ENCODE data around the gene EPHB6.

EPHB6 gene

DNA sequence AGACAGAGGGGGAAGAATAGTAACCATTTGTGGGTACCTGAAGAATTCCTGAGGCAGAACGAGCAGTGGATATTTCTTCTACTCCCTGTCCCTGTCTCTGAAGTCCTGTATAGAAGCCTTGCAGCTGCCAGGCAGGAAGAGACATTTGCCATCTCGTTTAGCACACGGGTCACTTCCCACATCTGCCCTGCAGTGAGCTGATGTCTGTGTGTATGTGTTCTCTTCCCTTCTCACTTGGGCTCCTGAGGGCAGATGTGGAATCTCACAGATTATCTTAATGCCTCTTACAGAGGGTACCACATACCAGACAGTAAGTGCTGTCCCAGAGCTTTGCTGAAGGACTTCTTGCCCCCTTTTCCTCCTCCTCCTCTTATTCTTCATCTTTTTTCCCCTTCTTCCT is 44.8 kb downstream of the EPHB6 start:
- DNase-seq = no peak

DNA sequence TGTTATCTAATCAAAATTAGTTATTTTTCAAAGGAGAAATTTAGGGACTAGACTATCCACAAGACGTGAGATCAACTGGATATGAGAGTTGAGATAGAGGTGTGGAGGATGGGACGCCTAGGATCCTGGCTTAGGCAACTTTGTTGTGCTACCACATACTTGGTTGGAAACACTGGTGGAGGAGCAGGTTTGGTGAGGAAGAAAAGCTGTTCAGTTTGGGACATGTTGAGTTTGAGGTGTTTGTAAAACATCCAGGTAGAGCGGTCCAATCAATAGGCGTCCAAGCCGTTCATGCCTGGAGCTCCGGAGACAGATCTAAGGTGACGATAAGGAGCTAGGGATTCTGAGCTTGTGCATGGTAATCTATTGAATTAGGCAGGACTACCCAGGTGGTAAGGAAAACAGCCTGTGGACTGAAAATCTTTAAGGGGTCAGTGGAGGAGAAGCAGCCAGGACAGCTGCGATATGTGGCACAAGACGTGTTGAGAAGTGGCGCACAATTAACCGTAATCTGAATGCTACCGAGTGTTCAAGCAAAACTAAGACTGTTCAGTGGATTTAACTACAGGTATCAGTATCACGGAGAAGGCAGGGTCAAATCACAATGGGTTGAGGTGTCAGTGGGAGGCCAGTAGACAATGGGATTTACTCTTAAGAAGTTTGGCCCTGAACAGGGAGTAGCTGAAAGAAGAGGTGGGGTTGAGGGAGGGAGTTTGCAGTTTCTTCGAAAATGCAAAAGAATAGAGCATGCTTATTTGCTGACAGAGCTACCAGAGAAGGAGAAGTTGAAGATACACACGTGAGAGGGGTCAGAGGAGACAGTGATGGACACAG is 46.8 kb downstream of the EPHB6 start:
- DNase-seq = no peak

DNA sequence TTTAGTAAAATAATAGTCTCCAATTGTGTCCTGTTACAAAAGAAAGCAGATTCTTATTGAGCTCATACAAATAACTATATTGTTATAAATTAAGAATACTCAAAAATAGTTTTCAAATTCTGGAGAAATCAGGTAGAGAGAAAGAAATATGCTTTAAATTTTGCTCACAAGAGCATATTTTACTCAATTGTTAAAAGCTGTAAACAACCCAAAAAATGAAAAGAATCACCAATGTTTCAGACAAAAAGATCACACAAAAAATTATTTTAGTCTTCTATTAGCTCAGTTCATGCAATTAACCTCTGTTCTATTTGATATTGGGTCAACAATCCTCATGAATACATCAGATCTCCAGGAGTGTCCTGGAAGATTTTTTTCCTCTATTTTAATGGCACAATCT is 49.3 kb downstream of the EPHB6 start:
- DNase-seq = no peak

DNA sequence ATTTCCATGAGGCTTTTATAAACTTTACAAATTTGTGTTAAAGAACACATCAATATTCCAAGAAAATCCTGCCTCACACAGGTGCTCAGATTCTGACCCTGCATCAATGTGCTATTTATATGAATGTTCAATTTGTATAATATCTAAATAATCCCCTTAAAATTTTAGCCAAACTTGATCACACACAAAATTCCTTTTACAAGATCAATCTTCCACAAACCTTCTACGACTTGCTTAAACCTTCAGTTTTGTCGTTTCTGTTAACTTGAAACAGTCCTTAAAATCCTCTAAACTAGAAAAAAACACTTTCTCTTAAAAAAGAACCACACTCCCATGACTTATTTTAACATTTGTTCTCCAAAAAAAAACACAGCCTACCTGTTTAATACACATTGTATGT is 50.9 kb downstream of the EPHB6 start:
- DNase-seq = no peak

DNA sequence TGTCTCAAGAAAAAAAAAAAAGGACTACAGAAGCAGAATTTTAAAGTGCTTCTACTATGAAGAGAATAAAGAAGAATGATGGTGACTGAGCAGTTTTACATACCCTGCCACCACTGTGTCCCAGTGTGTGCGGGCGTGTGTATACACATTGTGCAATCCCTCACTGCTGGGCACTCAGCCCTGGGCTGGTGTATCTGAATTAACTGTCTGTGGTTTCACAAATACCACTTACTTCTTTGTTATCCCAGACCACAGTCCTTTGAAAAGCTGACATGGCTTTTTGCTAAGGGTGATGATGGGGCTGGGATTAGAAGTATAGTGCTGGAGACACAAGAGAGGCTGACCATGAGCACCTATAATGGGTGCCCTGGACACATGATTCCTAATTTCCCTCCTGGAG is 51.8 kb downstream of the EPHB6 start:
- DNase-seq = no peak

DNA sequence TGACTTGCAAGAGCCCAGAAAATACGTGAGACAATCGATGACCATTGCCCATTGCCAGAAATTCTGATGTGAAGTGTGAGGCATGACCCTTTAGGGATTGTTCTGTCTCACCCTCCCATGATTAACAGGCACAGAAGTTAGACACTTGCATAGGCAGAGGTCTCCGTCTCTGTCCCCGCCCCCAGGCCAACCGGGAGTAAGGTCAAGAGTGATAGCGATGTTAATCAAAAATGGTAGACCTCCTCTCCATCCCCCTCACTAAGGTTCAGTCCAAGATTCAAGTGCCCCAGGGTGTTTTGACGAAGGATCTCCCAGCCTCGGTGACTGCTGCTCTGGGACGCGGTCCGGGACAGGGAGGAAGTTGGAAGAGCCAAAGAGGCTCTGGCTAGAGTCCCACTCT is 53.4 kb downstream of the EPHB6 start:
- no peak for DNase-seq

DNA sequence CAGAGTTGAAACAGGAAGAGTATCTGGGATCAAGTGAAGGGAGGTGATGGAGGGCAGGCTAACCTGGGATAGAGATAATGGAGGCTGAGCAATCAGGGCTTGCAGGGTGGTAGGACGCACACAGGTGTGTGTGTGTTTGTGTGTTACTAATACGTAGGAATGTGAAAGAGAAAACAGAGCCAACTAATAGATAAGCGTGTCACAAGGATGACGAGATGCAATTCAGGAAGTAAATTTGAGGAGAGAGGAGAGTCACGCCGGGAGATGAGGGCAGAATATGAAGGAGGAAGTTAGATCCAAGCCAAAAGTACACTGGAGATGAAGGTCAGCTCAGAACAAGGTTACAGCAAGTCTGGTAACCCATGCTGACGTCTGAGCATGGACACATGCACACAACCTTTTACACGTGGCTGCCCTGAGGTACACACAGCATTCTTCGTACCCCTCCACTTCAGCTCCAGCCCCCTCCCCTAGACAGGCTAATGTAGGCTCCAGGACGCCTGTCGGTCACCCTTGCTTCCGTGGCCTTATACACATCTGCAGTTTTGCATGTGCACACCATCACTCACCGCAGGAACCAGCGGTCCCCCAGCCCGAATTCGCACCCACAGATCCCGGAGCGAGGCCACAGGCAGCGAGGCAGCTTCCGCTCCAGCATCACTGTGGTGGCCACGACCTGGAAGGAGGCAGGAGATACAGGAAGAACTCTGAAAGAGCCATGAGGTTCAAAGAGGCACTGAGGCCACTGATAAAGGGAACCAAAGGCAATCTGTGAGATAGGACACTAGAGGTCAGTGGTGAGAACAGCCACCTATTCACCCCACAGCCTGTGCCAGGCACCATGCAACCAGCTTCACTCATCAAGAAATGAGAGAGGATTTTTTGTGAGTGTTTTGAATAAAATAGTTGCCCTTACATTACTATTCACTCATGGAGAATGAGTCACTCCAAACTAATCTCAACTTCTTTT is 54.3 kb downstream of the EPHB6 start:
- no peak for DNase-seq

DNA sequence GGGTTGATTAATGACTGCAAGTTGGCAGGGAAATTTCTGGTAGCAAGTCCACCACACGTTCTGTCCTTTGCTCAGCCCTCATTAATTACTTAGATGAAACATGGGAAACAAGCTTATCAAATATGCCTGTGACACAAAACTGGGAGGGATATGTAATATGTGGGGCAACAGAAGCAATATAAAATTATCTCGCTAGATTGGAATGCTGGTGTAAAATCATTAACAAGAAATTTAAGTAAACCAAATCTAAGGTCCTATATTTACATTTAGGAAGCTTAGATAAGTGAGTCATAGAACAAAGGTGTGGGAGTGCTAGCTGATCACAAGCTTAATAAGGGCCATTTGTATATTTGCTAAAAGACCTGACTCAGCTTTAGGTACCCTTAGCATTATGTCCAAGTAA is 55.2 kb downstream of the EPHB6 start:
- DNase-seq = no peak

DNA sequence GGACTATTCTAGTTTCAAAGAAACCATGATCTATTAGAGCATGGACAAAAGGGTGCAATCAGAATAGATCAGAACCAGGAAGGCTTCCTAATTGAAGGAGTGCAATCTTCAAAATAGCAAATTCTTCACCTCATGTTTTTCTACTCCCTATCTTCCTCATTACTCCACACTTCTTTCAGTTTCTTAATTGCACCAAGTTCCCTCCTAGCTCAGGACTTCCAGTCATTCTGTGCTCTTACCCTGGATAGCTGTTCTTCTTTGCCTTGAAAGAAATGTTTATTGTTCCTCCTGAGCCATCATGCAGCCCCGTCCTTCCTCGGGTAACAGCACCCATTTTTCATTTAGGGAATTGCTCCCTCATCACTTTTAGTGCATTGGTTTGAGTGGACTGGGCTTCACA is 55.6 kb downstream of the EPHB6 start:
- no peak for DNase-seq

DNA sequence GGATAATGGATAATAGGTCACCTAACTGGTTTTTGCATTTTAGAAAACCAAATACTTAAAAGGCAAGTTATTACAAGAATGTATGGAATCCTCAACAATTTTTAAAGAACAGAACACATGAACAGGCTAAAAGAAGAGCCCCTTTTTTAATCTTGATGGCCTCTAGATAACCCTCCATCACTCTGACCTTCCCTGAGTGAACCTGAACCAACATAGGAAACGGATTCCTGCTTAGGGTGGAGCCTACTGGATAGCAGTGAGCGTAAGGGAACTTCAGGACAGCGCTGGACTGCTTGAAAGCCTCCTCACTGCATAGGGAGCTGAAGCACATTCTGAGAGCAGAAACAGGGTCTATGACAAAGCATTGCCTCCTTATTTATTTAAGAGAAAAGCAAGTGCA is 58.2 kb downstream of the EPHB6 start:
- DNase-seq = no peak

DNA sequence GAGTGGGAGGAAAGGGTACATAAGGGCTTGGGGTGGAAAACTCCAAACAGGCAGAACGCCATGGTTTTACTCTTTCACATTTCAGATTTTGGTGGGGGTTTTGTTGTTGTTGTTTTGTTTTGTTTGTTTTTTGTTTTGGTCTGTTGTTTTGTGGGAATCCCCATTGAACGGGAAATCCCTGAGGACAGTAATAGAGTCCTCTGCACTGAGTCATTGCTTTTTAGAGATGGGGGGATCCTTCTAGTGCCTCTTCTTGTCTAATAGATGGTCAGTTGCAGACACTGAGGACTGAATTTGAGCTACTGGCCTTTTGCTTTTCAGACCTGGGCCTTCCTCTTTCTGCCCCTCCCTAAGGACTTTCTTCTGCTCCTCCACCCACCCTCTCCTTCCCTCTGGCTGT is 58.7 kb downstream of the EPHB6 start:
- no peak for DNase-seq

DNA sequence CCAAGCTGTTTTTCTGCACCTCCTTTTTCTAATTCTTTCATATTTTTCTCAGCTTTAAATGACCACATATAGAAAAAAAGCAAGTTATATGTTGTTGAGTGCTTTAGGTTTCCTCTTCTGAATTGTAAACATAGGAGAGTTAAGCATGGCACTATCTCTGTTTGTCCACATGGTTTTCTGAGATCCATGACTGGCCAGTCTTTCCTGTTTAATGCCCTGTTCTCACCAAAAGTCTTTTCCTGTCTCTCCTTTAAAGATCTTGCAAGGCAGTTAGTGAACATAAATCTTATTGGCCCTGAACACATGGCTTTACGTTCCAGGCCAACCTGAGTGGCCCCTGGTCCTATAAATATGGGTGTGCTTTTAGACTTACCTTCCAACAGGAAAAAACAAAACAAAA is 59.2 kb downstream of the EPHB6 start:
- no peak for DNase-seq

DNA sequence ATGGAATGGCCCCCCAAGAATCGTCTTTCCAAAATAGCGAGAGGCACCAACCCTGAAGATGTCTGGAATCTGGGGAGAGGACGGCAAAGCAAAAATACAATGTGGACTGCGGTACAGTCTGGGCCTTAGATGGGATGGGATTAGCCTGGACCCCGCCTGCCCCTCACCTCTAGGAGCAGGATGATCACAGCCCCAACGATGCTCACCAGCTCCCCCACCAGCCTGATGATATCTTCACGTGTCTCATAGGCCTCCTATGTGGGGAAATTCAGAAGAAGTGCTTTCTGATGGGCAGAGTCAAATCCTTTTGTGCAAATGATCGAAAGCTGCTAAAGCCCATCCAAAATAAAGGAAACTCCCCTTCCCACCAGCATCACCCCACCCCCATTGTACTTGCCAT is 60.4 kb downstream of the EPHB6 start:
- no peak for DNase-seq

DNA sequence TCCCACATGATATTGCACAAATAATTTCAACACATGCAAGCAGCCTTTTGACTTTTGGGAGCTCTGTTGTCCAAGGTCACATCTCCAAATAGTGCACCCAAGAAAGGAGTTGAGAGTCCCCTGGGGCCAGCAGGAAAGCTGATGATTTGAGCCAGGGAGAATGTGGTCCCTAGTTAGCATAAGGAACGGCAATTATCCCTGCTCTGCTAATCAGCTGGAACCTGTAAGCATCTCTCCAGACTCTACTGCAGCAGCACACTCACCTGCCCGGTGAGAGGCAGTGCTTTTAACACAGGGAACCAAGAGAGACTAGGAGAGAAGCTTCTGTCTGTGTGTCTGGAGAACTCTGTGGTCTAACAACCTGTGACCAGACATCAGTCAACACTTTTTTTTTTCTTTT is 61.6 kb downstream of the EPHB6 start:
- DNase-seq = no peak

DNA sequence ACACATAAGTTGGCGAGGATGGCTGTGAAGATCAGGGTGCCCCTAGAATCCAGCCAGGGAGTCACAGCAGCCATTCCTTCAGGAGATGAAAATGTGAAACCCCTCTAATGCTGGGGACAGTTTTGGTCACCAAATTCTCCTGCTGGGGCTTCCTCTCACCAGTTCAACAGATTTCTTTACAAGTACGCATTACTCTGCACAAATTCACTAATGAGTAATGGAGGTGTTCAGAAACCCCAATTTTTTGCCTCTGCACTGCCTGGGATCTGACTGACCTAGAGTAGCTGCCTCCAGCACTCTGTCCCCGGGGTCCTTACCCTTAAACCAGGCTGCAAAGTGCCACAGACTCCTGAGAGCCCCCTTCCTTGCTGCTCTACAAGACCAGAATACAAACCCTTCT is 62.6 kb downstream of the EPHB6 start:
- DNase-seq = no peak

DNA sequence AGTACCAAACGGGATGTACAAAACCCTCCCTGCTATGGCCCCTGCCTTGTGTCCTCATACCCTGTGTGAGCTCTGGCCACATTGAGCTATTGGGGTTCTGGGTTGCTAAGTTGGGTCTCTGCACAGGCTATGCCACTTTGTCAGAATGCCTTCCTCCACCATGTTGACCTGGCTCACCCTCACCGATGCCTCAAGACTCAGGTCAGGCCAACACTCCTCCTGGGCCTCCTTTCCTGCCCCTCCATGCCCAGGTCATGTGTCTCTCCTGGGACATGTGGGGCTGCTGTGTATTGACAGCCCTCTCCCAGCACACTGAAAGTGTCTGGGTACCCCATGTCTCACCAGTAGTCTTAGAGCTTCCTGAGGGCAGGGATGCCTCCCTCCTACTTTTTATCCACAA is 64.0 kb downstream of the EPHB6 start:
- no peak for DNase-seq

DNA sequence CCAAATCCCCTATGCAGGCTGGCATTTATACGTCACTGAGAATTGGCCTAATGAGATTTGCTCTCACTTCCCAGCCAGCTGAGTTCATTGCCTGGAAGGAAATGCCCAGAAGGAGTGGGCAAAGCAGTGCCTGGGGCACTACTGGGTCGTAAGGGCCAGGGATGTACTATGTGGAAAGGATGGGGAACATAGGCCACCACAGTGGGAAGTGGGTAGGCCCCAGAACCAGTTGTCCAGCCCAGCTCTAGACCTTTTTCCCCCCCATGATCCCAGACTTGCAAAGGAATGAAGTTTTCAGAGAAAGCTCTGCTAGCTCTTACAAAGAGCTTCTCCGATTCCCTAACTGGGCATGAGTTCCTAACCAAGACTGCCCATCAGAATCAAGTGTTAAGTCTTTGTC is 64.8 kb downstream of the EPHB6 start:
- DNase-seq = no peak

Measured in NCI-H187 treated with DMSO at 0.1 percent for 48 hours (cell line).